Dedifferentiated amniotic fluid mesenchymal stem cell (primary cell): ENCODE data around the gene SEMA3B.
"Not testable (repeated sequence)": the region's sequence is repeated elsewhere in the genome, so short reads cannot be mapped to it uniquely, and the experiment has no call there.

ENCODE experiments used
- DNase-seq: peaks from one replicate; pipeline ENCODE4 v3.0.0-alpha.2; 2016; ENCODE audit errors: extremely low spot score

Gene SEMA3B

GRCh38 chr3:50268703-50269451, at the start of gene SEMA3B:
SEMA3B (plus strand) TSS chr3:50269147; CDS start chr3:50269241, 94 bp downstream.
- DNase-seq, result peak; percentile 63

- DNase-seq, result no peak
Measured at GRCh38 chr3:50219285-50219684, 49.7 kb upstream of the SEMA3B start.

- DNase-seq, result no peak
Measured at GRCh38 chr3:50220109-50220508, 48.8 kb upstream of the SEMA3B start.

- no peak for DNase-seq
Measured at GRCh38 chr3:50221051-50221410, 47.9 kb upstream of the SEMA3B start.

GRCh38 chr3:50221411-50222168, 47.4 kb upstream of the SEMA3B start:
- DNase-seq, result no peak

GRCh38 chr3:50222169-50222528, 46.8 kb upstream of the SEMA3B start:
- no peak for DNase-seq

GRCh38 chr3:50224639-50225038, 44.3 kb upstream of the SEMA3B start:
- no peak for DNase-seq

GRCh38 chr3:50226888-50227389, 42.0 kb upstream of the SEMA3B start:
- DNase-seq, result no peak

- DNase-seq, result peak; percentile 79
Measured at GRCh38 chr3:50227390-50228183, 41.4 kb upstream of the SEMA3B start.

- DNase-seq, result not testable (repeated sequence)
Measured at GRCh38 chr3:50228184-50228763, 40.7 kb upstream of the SEMA3B start.

- no peak for DNase-seq
Measured at GRCh38 chr3:50229490-50229889, 39.5 kb upstream of the SEMA3B start.

GRCh38 chr3:50230104-50230793, 38.7 kb upstream of the SEMA3B start:
- no peak for DNase-seq

- DNase-seq, result no peak
Measured at GRCh38 chr3:50230794-50231125, 38.2 kb upstream of the SEMA3B start.

- no peak for DNase-seq
Measured at GRCh38 chr3:50231581-50231980, 37.4 kb upstream of the SEMA3B start.

GRCh38 chr3:50232303-50232702, 36.6 kb upstream of the SEMA3B start:
- DNase-seq, result no peak

GRCh38 chr3:50233176-50233575, 35.8 kb upstream of the SEMA3B start:
- no peak for DNase-seq

GRCh38 chr3:50235716-50236483, 33.0 kb upstream of the SEMA3B start, which contains the start of gene GNAI2:
GNAI2 (plus strand) TSS chr3:50236204; CDS start chr3:50236336, 132 bp downstream.
- peak; percentile 99 for DNase-seq

GRCh38 chr3:50236484-50237132, 32.3 kb upstream of the SEMA3B start:
- DNase-seq, result no peak

- DNase-seq, result no peak
Measured at GRCh38 chr3:50237133-50237651, 31.8 kb upstream of the SEMA3B start.
